DOHH2 (cell line): ENCODE data around the gene P4HA1.

ENCODE experiments used
- H3F3A ChIP-seq: fragments of 200-600 bp; sonication (generic), shearing (Covaris generic); 2 replicates; pipeline ENCODE4 v1.6.0; 2016; ENCODE audit warnings: antibody characterized with exemption, mild to moderate bottlenecking; ENCODE audit not compliant: control insufficient read depth, insufficient read depth
- H3K27ac ChIP-seq: fragments of 200-600 bp; sonication (generic); 2 replicates; pipeline ENCODE4 v1.5.1; 2014; ENCODE audit warnings: low read depth, mild to moderate bottlenecking, low read length, moderate library complexity
- H3K27me3 ChIP-seq: fragments of 200-600 bp; sonication (generic); 2 replicates; pipeline ENCODE4 v1.6.1; 2014; ENCODE audit warnings: mild to moderate bottlenecking, low read length, mixed read lengths; ENCODE audit not compliant: control insufficient read depth
- H3K36me3 ChIP-seq: fragments of 200-600 bp; sonication (generic); 2 replicates; pipeline ENCODE4 v1.6.1; 2014; ENCODE audit warnings: mild to moderate bottlenecking, low read length, moderate library complexity, mixed read lengths; ENCODE audit not compliant: control insufficient read depth
- H3K4me1 ChIP-seq: fragments of 200-600 bp; sonication (generic); 2 replicates; pipeline ENCODE4 v1.6.1; 2014; ENCODE audit warnings: mild to moderate bottlenecking, low read length, mixed read lengths; ENCODE audit not compliant: control insufficient read depth
- H3K4me2 ChIP-seq: fragments of 200-600 bp; sonication (generic); 2 replicates; pipeline ENCODE4 v1.6.0; 2014; ENCODE audit warnings: mild to moderate bottlenecking, low read length, moderate library complexity
- H3K4me3 ChIP-seq: fragments of 200-600 bp; sonication (generic); 2 replicates; pipeline ENCODE4 v1.5.1; 2014; ENCODE audit warnings: mild to moderate bottlenecking, low read length, mixed read lengths
- H3K79me2 ChIP-seq: fragments of 200-600 bp; sonication (generic); 2 replicates; pipeline ENCODE4 v1.6.1; 2014; ENCODE audit warnings: mild to moderate bottlenecking, low read length, mixed read lengths; ENCODE audit not compliant: control insufficient read depth
- H3K9me2 ChIP-seq: fragments of 200-600 bp; sonication (generic); replicated peaks from 2 replicates; pipeline ENCODE4 v1.6.1; 2014; ENCODE audit warnings: mild to moderate bottlenecking, low read length, mixed read lengths; ENCODE audit not compliant: control insufficient read depth
- H3K9me3 ChIP-seq: fragments of 200-600 bp; sonication (generic); 2 replicates; pipeline ENCODE4 v1.6.1; 2014; ENCODE audit warnings: antibody characterized with exemption, low read length, mixed read lengths; ENCODE audit not compliant: control insufficient read depth, insufficient read depth
- H4K20me1 ChIP-seq: fragments of 200-600 bp; sonication (generic); 2 replicates; pipeline ENCODE4 v1.6.0; 2014; ENCODE audit warnings: low read depth, mild to moderate bottlenecking, antibody characterized with exemption, low read length, moderate library complexity; ENCODE audit not compliant: control insufficient read depth, insufficient read depth
- CTCF ChIP-seq: fragments of 200-600 bp; sonication (generic); IDR thresholded peaks from one replicate; pipeline ENCODE4 v1.5.1; 2014; ENCODE audit warnings: antibody characterized with exemption, mild to moderate bottlenecking, low read depth, low read length; ENCODE audit not compliant: poor library complexity, severe bottlenecking
- EZH2phosphoT487 ChIP-seq: fragments of 200-600 bp; sonication (generic); IDR thresholded peaks from 2 replicates; pipeline ENCODE4 v1.6.1; 2017; ENCODE audit warnings: borderline replicate concordance, mild to moderate bottlenecking, antibody characterized with exemption, low read length, moderate library complexity, mixed read lengths

Gene P4HA1

DNA sequence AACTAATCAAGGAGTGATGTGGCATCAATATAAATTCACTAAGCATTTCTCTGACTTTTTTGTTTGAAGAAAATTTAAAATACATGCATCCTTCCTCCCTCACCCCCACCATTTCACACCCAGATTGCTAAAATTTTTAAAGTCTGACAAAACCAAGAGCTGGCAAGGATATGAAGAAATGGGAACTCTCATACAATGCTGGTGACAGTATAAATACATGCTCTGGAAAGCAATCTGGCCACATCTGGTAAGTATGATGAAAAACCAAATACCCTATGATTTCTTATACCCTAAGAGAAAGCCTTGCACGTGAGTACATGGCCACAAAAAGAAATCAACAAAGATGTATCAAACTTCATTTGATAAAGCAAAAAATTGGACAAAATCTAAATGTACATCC is 31.2 kb downstream of the P4HA1 start:
- peaks cover 7% of the 10 kb centered on the region for H3F3A ChIP-seq
- H3K27ac ChIP-seq, result no peak overlapping the region
- peaks cover 76% of the 10 kb centered on the region for H3K36me3 ChIP-seq
- H3K4me1 ChIP-seq, result peaks cover under 1% of the 10 kb centered on the region; the same call in 1 of the 2 replicates
- H3K27me3 ChIP-seq, result no peaks in the 10 kb centered on the region
- H3K4me3 ChIP-seq, result no peak overlapping the region
- no peaks in the 10 kb centered on the region for H3K9me2 ChIP-seq
- H4K20me1 ChIP-seq, result peaks cover 3% of the 10 kb centered on the region; the same call in 1 of the 2 replicates
- no peak overlapping the region for H3K4me2 ChIP-seq
- H3K9me3 ChIP-seq, result no peaks in the 10 kb centered on the region
- no peak for TF ChIP-seq EZH2phosphoT487
- TF ChIP-seq CTCF, result no peak
- H3K79me2 ChIP-seq, result no peaks in the 10 kb centered on the region

DNA sequence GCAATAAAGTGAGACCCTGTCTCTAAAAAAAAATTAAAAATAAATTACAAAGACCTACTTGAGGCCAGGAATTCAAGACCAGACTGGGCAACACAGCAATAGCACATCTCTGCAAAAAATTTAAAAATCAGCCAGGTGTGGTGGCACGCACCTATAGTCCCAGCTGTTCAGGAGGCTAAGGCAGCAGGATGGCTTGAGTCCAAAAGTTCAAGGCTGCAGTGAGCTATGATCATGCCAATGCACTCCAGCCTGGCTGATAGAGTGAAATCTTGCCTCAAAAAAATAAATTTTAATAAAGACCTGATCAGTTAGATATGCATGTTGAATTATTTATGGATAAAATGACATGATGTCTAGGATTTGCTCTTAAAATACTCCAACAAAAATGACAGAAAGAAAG is 34.9 kb downstream of the P4HA1 start:
- TF ChIP-seq CTCF (no peak), EZH2phosphoT487 (no peak)
- no peaks in the 10 kb centered on the region for H3K9me3 ChIP-seq
- H3K4me1 ChIP-seq, result peaks cover 4% of the 10 kb centered on the region; the same call in 1 of the 2 replicates
- no peak overlapping the region for H3K4me2 ChIP-seq
- H3F3A ChIP-seq, result peaks cover 7% of the 10 kb centered on the region
- H3K79me2 ChIP-seq, result no peaks in the 10 kb centered on the region
- H3K27me3 ChIP-seq, result no peaks in the 10 kb centered on the region
- H3K36me3 ChIP-seq, result peaks cover 65% of the 10 kb centered on the region
- no peak overlapping the region for H3K27ac ChIP-seq
- H4K20me1 ChIP-seq, result peaks cover 3% of the 10 kb centered on the region; the same call in 1 of the 2 replicates
- no peaks in the 10 kb centered on the region for H3K9me2 ChIP-seq
- no peak overlapping the region for H3K4me3 ChIP-seq

GRCh38 chr10:73060738-73061635 is 35.7 kb downstream of the P4HA1 start:
- no peak overlapping the region for H3K27ac ChIP-seq
- peaks cover 3% of the 10 kb centered on the region; the same call in 1 of the 2 replicates for H4K20me1 ChIP-seq
- H3K27me3 ChIP-seq, result no peaks in the 10 kb centered on the region
- no peak overlapping the region for H3K4me2 ChIP-seq
- peaks cover 7% of the 10 kb centered on the region for H3F3A ChIP-seq
- no peak overlapping the region for H3K4me3 ChIP-seq
- H3K9me2 ChIP-seq, result no peaks in the 10 kb centered on the region
- no peaks in the 10 kb centered on the region for H3K79me2 ChIP-seq
- H3K9me3 ChIP-seq, result no peaks in the 10 kb centered on the region
- H3K36me3 ChIP-seq, result peaks cover 57% of the 10 kb centered on the region
- TF ChIP-seq EZH2phosphoT487 (no peak), CTCF (peak; percentile 70)
- peaks cover 4% of the 10 kb centered on the region; the same call in 1 of the 2 replicates for H3K4me1 ChIP-seq
